DOHH2 (cell line): ENCODE measurements around the gene PTPRN2.

Source experiments
- EZH2phosphoT487 ChIP-seq: fragments of 200-600 bp; sonication (generic); IDR thresholded peaks from 2 replicates; pipeline ENCODE4 v1.6.1; 2017; ENCODE audit warnings: borderline replicate concordance, mild to moderate bottlenecking, antibody characterized with exemption, low read length, moderate library complexity, mixed read lengths
- TF ChIP-seq, protein P1 (sequence below): fragments of 200-600 bp; sonication (generic); IDR thresholded peaks from one replicate; pipeline ENCODE4 v1.5.1; 2014; ENCODE audit warnings: antibody characterized with exemption, mild to moderate bottlenecking, low read depth, low read length; ENCODE audit not compliant: poor library complexity, severe bottlenecking

DNA sequence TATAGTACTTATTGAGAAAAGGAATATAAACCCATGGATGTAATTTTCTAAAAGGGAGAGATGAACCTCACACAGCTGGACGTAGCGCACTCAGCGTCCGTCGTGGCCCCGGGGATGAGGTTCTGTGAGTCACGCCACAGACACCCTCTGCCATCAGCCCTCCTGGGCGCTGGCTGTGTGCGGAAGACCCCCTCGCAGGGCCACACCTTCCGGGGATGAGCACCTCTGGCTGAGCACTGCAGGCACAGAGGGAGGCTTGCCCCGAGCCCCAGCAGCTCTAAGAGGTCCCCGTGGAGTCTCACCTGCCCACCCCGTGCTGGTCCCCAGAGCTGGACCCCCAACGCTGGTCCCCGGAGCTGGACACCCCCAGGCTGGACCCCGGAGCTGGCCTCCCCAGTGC is 215.8 kb downstream of the PTPRN2 start:
- TF ChIP-seq, protein P1, sequence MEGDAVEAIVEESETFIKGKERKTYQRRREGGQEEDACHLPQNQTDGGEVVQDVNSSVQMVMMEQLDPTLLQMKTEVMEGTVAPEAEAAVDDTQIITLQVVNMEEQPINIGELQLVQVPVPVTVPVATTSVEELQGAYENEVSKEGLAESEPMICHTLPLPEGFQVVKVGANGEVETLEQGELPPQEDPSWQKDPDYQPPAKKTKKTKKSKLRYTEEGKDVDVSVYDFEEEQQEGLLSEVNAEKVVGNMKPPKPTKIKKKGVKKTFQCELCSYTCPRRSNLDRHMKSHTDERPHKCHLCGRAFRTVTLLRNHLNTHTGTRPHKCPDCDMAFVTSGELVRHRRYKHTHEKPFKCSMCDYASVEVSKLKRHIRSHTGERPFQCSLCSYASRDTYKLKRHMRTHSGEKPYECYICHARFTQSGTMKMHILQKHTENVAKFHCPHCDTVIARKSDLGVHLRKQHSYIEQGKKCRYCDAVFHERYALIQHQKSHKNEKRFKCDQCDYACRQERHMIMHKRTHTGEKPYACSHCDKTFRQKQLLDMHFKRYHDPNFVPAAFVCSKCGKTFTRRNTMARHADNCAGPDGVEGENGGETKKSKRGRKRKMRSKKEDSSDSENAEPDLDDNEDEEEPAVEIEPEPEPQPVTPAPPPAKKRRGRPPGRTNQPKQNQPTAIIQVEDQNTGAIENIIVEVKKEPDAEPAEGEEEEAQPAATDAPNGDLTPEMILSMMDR: no peak
- no peak for TF ChIP-seq EZH2phosphoT487
